HG03045 (cell line): ENCODE measurements around the gene FOXP1.

Experiments
- ATAC-seq: cut with Tn5 transposase; IDR thresholded peaks from one replicate; pipeline ENCODE4 v1.9.1; 2021; ENCODE audit warnings: mild to moderate bottlenecking, moderate library complexity; ENCODE audit not compliant: unreplicated experiment

Gene FOXP1

GRCh38 chr3:71120012-71120411 lies 463.5 kb downstream of the FOXP1 start:
- ATAC-seq = no peak

GRCh38 chr3:71119171-71119570 lies 464.4 kb downstream of the FOXP1 start:
- no peak for ATAC-seq

- no peak for ATAC-seq
These were observed 465.1 kb downstream of the FOXP1 start for GRCh38 chr3:71118436-71118835.

DNA sequence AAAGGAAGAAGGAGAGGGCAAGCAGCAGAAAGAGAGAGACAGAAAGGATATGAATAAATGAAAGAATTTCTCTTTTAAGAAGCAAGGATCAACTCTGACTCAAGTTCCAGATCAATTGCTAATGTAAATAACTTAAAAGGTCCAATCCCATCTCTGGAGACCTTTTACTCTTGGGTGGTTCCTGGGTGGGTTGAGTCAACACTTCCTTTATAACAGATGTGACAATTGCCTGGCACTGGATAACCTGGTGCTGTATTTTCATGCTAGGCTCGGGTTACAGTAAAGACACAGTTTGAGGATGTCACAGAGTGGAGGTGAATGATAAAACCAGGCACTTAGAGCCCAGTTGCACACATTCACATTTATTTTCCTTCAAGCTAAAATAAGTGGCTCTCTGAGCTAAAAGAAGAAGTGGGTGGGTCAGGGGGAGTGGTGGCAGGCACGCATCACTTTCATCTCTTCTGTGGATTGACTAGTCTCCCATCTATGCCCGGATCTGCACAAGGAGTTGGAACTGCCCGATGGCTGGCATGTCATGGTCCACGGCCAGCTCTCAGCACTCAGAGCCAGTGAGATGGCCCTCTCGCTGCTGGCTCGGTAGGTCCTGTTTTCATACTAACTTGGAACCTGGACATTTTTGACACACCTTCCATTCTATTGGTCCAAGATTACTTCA lies 465.8 kb downstream of the FOXP1 start:
- no peak for ATAC-seq

DNA sequence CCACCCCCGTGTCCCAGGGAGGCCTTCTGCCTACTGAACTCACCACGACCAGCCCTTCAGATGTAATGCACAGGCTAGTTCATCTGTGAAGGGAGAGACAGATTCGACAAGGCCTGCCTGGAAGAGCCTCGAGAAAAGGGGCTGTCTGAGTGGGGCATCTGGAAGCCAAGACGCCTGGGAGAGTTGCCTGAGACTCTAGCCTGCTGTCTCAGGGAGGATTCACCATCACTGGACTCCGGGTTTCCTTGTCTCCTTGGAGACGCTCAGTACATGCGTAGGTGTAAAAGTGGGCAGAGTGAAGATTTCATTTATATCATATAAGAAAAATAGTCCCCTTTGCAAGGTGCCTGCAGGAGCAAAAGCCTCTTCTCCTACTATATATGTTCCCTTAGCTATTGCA lies 468.9 kb downstream of the FOXP1 start:
- ATAC-seq = no peak

DNA sequence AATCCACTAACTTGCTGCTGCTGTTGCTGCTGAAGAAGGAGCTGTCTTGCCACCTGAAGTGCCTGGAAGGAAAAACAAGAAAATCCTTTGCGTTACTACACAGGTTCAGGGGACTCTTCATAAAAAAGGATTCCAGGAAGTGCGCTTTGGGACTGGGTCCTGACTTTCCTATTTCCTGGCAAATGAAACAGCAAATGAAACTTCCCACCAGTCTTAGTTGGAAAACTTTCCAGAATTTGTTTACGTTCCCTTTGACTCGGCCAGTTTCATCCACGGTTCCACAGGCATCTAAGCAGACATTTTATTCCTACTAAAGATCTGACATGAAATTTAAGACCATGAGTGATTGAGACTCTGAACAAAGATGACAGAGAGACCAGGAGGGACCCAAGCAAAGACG lies 471.0 kb downstream of the FOXP1 start:
- ATAC-seq = no peak

DNA sequence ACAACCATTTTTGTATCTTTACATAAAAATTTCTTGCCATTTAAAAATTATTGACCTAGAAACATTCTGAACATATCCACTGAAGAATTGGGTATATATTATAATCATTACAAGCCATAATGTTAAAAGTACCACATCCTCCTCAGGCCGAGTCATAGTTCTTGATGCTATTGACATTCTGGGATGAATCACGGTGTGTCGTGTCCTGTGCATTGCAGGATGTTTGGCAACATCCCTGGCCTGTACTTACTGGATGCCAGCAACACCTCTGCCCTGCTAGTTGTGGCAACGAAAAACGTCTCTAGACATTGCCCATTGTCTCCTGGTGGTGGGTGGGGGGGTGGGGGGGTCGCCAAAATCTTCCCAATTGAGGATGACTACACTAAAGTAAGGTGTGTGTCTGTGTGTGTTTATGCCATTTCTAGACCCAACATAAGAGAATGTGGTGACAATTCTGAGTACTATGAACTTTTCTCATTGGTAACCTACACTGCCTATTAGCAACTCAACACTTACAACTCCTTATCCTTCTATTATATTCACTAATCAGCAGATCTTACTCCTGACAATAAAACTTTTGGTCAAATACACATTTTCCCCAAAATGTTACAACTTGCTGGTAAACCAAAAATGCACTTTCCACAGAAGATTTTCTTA lies 471.6 kb downstream of the FOXP1 start:
- ATAC-seq = no peak

DNA sequence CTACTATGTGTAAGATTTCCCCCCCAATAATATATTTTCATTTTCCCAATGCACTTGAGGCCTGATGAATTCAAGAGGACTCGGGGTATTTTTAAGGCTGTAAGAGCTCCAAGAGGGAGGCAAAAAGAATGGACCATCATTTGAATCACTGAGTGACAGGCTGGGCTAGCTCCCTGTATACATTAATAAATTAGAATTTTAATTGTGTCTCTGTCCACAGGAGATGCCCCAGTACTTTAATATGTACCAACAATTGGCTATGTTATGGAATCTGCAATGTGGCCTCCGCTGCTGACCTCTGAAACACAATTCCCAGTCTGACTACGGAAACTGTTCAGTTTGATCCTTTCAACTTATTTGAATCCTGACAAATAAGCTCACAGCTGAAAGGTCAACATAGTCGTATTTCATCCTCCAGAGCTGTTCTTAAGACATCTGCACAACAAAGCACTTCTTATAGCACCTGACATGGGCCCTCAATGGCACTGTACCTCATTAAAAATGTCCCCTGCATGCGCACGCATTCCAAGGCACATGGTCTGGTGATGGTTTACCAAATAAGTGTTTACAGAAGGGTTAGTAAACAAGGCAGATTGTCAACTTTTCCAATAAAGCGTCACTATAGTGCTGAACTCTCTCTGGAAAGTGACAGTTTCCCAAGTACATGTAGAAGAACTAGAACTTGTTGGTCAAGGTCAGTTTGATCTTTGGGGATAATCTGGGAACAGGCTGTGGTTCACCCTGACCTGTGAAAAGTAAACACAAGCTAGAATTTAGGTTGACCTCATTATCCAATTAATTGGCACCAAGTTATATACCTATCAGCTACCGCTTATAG lies 472.9 kb downstream of the FOXP1 start:
- ATAC-seq = no peak

DNA sequence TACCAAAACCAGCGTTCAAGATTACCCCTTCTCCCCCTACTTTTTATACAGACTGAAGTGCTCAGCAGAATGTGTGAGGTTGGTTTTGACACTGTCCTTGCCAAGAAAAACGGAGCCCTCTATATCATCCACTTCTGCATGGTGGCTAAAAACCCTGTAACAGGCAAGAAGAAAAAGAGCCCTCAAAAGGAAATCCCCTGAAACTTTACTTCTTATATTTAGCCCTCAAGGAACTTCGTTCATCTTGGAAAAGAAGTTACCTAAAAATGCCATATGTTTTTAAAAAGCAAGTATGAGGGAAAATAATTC lies 473.6 kb downstream of the FOXP1 start:
- ATAC-seq = no peak

DNA sequence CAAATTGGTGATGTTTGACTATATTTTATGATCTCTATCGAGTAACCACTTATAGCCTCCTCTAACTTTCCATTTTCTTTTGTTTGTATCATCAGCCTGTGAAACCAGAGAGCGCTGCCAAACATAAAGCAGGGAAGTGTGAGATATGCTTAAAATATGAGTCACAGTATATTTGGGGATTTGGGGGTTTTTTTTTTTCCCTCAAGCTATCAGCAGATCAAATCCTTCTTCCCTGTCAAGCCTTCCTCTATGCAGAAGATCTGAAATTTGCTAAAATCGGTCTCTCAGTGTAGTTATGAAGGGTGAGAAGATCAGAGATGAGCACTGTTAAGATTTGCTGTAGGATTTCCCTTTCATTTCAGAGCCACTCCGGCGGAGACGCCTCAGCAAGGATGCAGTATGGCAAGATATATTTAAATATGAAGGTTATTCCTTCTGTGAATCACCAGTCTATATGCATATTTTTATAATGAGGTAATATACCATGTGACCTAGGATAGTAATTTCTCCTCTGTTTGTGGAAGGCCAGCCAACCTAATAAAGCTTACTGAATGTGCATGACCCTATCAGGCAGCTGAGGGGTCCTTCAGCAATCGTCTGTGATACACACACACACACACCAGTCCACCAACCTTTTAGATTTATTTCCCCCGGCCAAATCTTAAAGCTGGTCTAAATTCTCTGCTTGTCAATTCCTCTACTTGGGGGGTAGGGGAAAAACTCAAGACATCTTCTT lies 474.1 kb downstream of the FOXP1 start:
- ATAC-seq = no peak

GRCh38 chr3:71107926-71108325 lies 475.6 kb downstream of the FOXP1 start:
- no peak for ATAC-seq

GRCh38 chr3:71104976-71105375 lies 478.6 kb downstream of the FOXP1 start:
- no peak for ATAC-seq

GRCh38 chr3:71104556-71104955 lies 479.0 kb downstream of the FOXP1 start:
- no peak for ATAC-seq

DNA sequence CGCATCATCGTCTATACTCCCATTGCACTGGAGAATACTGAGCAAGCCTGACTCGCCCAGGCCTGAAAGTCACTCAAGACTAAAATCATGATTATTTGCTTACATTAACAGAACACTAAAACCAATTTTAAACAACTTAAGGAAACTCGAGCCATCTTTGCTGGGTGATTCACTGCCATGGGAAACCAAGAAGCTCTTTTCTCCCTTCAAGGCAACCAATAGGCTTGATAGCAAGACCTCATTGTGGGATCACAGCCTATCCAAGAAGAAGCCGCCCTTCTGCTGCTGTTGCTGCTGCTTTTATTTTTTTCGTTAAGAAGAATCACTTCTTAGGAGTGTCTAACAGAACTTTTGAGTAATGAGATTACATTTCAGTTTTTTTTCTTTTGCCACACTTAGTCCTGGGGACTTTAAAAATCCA lies 479.4 kb downstream of the FOXP1 start:
- ATAC-seq = no peak

DNA sequence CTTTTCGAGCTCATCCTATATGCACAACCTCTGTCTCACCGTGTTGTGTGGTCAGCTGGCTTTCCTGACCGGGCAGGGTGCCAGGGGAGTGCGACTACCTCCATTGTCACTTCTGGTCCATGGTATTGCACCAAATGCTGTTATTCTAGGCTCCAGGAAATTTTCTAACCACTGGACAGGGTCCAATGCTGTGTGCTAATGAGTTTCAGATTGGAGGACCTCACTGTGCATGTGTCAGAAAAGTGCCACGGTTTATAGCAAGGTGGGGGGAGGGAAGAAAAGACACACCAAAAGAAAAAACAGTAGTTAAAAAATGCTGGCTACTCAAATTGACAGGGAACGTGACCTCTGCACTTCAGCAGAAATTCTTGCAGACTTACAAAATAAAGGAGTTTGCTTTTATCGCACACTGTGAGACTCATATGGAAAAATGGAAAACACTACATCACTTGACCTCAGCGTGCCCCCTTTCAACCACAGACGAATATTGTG lies 480.1 kb downstream of the FOXP1 start:
- no peak for ATAC-seq

DNA sequence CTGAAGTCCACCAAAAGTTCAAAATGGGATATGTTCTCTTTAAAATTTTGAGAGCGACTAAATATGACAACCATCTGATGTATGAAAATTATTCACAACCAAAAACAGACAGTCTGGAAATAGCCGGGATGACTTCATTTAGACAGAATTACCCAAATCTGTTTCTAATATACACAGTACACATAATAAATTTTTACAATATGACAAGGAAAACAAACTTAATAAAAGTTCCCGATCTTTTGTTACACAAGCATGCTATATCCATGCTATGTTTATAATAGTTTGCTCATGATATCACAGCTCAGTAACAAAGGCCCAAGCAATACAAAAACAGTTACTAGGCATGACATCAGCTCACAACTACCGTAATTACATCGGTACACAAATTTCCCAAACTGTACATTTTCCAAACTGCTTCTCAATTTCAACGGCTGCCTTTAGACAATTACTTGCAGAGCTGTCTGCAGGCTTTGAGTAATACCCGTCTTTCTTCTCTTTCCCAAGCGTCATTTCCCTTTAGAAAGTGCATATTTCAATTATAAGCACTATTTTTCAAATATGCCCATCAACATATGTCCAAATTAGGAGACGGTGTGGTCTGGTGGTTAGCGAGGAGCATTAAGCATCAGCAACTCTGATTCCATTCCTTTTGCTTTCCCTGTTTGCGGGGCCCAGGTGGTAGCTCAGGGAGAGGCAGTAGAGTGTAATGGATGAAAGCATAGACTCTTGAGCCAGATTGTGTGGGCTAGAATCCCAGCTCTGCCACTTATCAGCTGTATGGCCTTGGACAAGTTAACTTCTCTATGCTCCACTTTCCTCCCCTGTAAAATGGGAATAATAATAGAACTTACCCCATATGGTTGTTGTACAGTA lies 481.2 kb downstream of the FOXP1 start:
- ATAC-seq = no peak

DNA sequence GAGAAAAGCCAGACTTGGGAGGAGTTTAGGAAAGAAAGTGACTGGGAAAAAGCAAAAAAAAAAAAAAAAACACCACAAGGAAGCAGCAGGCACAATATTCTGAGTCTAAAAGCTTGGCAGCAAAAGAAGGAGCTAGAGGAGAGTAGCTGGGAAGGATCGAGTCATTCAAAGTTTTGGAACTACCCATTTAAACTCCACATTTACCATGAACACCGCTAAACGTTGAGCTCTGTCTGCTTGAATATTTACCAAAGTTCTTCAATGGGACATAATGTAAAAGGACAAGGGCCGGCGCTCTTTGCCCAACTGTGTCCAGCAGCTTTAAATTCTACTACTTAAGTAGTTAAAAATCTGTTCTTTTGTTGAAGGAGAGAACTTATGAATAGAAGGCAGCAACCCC lies 481.9 kb downstream of the FOXP1 start:
- ATAC-seq = no peak

GRCh38 chr3:71101014-71101413 lies 482.5 kb downstream of the FOXP1 start:
- ATAC-seq = no peak

GRCh38 chr3:71099997-71100719 lies 483.4 kb downstream of the FOXP1 start:
- no peak for ATAC-seq

GRCh38 chr3:71097557-71097956 lies 486.0 kb downstream of the FOXP1 start:
- ATAC-seq = no peak
